ENCODE measurements around the gene ASRGL1.

- TF ChIP-seq, protein P1, sequence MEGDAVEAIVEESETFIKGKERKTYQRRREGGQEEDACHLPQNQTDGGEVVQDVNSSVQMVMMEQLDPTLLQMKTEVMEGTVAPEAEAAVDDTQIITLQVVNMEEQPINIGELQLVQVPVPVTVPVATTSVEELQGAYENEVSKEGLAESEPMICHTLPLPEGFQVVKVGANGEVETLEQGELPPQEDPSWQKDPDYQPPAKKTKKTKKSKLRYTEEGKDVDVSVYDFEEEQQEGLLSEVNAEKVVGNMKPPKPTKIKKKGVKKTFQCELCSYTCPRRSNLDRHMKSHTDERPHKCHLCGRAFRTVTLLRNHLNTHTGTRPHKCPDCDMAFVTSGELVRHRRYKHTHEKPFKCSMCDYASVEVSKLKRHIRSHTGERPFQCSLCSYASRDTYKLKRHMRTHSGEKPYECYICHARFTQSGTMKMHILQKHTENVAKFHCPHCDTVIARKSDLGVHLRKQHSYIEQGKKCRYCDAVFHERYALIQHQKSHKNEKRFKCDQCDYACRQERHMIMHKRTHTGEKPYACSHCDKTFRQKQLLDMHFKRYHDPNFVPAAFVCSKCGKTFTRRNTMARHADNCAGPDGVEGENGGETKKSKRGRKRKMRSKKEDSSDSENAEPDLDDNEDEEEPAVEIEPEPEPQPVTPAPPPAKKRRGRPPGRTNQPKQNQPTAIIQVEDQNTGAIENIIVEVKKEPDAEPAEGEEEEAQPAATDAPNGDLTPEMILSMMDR (conservative IDR thresholded peaks at IDR 0.05; ENCODE audit: low read depth, low read length) = no peak
- no peak for TF ChIP-seq EZH2phosphoT487 (IDR thresholded peaks at IDR 0.05; ENCODE audit: borderline replicate concordance, low read length)
- TF ChIP-seq EZH2 (IDR thresholded peaks at IDR 0.05; ENCODE audit: low read length, unreplicated experiment) = no peak
Measured at GRCh38 chr11:62418136-62418535, 80.9 kb downstream of the ASRGL1 start.

Measured in PC-3 (cell line).